Activated naive CD4-positive, alpha-beta T cell treated with anti-CD3 and anti-CD28 coated beads, Interleukin-2, amount 50 U/mL, for 16 hours (primary cell): ENCODE data around the gene SLC9C1.

Experiments used
- DNase-seq: peaks from one replicate; pipeline ENCODE4 v3.0.0-alpha.2; 2020

Gene SLC9C1

DNA sequence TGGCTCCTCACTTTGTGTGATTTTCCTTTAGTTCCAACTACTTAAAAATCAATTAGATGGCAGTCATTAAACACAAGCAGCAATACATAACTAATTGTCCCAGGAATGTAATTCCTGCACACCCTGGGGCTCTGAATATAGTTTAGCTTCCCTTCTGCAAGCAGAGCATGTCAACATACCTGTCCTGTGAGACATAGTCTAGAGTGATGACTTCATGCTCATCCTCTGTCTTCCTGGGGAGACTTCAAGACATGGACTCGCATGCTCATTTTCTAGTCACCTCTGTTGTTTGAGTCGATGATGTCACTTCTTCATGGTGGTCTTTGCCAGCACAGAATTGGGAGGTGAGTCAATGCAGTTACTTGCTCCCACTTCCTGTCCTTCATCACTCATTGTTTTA, 192.1 kb downstream of the SLC9C1 start:
- DNase-seq, result no peak

DNA sequence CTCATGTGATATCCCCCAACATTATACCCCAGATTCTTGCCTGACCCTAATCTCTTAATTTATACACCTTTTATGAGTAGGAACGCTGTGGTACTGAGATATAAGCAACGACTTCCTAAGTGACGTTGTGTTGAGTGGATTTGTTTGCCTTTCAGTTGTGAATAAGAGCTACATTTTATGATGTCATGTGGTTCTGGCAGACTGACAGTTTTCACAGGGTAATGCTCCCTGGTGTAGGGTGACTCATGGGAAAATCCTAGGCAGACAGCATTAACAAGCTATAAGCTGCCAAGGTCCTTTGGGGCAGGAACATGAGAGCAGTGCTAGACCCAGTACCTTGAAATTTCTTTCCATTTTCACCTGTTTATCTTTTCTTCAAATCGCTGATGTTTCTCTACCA, 196.6 kb downstream of the SLC9C1 start:
- no peak for DNase-seq

DNA sequence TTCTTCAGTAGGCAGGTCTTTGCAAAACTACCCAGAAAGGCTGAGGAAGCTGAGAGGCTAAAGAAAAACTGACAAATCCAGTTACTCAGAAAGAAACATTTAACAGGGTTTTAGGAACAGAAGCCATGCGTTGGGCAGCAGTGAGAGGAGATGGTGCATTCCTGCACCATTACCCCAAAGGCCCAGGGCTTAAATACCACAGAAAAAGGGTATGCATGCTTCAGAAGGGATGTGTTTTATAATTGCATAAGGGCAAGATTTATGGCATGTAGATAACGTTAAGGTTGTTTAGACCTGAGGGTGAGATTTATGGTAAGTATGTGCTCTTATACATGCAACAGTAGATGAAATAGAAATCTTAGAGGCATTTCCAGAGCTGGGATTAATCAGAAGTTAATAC, 197.8 kb downstream of the SLC9C1 start:
- DNase-seq, result no peak

DNA sequence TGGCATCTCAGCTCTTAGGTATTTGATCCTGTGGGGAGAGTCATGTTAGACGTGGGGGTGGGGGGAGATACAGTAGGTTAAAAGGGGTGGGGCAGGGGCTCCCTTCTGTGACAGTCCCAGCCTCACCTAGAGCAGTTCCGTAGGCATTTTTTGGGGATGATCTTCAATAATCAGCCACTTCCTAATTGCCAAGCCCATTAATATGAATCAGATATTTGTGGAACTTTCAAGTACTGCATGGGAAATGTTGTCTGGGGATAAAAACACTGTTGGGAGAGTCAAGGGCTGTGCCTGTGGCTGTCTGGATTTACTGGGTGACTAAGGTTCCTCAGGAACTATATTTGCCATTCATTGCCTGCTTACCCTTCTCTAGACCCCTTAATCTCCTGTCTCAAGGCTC, 198.3 kb downstream of the SLC9C1 start:
- DNase-seq, result no peak

DNA sequence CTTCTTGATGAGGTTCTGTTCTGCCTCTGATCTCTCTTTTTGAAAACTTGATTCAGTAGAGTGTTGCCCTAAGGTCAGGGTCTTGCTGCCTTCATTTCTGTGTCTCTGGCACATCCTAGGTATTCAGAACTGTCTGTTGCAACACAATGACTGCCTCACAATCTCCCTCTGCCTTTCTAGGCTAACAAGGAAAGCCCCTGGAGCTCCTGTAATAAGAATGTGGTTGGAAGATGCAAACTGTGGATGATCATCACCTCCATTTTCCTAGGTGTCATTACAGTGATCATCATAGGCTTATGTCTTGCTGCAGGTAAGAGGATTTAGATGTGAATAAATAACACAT, 200.9 kb downstream of the SLC9C1 start:
- DNase-seq, result no peak

DNA sequence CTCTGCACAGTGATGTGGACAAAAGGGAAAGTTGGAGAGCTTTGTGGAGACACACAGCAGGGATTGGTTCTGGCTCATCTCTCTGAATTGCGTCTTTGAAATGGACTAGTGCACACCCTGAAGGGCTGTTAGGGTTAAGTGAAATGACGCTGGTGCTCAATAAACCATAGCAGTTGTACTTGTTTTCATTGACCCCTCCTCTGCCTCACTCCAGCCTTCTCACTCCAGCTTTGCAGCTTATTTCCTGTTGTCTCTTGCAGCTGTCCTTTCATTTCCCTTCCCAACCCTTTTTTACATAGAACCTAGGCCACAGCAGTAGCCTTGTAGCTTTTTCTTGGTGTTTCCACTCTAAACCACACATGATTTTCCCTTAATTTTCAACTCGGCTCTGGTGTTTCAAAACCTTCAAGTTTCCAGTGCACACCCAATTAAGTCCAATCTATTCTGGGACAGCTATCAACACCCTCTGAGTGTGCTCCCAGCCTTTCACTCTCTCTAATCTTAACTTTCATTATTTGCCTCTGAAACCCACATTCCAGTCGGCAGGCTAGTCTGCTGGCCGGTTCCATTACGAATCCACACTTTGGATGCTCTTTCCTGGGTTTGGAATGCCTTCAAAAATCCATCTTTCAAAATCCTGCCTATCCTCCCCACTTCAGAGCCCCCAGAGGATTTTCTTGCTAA, 201.4 kb downstream of the SLC9C1 start:
- no peak for DNase-seq

DNA sequence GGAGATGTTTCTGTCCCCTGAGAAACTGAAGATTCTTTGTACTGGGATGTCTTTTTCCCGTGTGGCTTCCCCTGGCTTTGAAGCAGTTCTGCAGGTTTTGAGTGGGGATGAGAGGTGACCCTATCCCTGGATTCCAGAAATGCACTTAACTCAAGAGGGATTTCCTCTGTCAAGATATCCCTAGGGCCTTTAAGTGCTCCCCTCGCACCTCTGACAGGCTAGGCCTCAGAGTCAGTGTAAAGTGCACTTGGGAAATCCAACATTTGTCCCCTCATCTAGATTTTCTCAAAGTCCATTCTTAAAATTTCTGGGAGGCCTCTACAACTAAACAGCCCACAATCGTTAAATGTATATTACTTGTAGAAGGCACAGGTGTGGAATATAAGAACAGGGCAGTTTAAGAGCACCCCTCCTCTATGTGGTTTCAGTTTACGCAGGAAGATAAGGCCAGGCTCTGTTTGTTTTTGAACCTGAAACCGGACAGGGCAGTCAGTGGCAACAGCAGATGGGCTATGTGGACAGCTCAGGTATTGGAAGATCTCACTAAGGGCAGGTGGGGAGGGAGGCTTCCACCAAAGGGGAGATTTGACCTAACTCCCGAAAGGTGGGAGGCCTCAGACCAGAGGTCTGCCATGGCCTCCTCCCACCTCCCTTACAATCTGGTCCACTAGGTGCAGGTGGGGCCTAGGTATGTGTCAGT, 203.0 kb downstream of the SLC9C1 start:
- DNase-seq, result no peak
